PFSK-1 (cell line): ENCODE data around the gene CCDC17.

Source experiments
- FOXP2 ChIP-seq: optimal IDR thresholded peaks from 2 replicates; pipeline ENCODE3; 2011; ENCODE audit warnings: borderline replicate concordance, control low read depth, inconsistent platforms; ENCODE audit not compliant: insufficient read depth; ENCODE audit errors: extremely low read length, extremely low read depth
- POLR2AphosphoS5 ChIP-seq: IDR thresholded peaks from 2 replicates; pipeline ENCODE4 v1.6.1; 2012; ENCODE audit warnings: low read depth, mild to moderate bottlenecking, control low read depth, low read length, moderate library complexity
- REST ChIP-seq, 2 experiments: IDR thresholded peaks; 2 replicates each; pipeline versions ENCODE4 v1.6.1 to v1.8.0; 2011 to 2012; ENCODE audit warnings: low read depth in 2 of 2, low read length in 2 of 2, control low read depth in 1 of 2, inconsistent platforms in 1 of 2, mild to moderate bottlenecking in 1 of 2, moderate library complexity in 1 of 2; ENCODE audit not compliant: insufficient read depth in 1 of 2
- SIN3A ChIP-seq: IDR thresholded peaks from 2 replicates; pipeline ENCODE4 v1.6.1; 2012; ENCODE audit warnings: mild to moderate bottlenecking, low read length, moderate library complexity, borderline replicate concordance; ENCODE audit not compliant: insufficient read depth
- TAF1 ChIP-seq: IDR thresholded peaks from 2 replicates; pipeline ENCODE4 v1.6.1; 2012; ENCODE audit warnings: low read length, control low read depth, borderline replicate concordance; ENCODE audit not compliant: insufficient read depth

The CCDC17 gene

GRCh38 chr1:45666836-45667235 is 43.0 kb upstream of the CCDC17 start:
- TF ChIP-seq POLR2AphosphoS5 (no peak), TAF1 (no peak), FOXP2 (no peak), SIN3A (no peak), REST (IDR thresholded peaks at IDR 0.05; ENCODE audit: insufficient read depth in 1 of 2, low read depth in 2 of 2, low read length in 2 of 2) (no peak)

DNA sequence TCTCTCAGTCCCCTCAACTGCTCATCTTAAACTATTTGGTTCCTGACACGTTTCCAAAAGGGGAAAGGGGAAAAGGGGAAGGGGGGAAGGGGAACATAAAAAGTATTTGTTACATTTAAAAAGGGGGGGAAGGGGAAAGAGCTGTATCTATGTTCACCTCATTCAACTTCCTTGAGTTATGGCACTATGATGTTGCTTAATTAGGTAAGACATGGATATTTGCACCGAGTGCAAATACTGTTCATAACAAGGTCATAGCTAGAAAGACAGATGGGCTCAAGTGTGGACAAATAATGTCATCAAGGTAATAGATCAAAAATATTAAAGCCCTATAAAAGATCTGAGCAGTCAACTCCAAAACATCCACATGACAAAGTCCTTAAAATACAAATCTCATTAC is 36.5 kb upstream of the CCDC17 start:
- TF ChIP-seq FOXP2 (no peak), SIN3A (no peak), REST (IDR thresholded peaks at IDR 0.05; ENCODE audit: insufficient read depth in 1 of 2, low read depth in 2 of 2, low read length in 2 of 2) (no peak), POLR2AphosphoS5 (no peak)

DNA sequence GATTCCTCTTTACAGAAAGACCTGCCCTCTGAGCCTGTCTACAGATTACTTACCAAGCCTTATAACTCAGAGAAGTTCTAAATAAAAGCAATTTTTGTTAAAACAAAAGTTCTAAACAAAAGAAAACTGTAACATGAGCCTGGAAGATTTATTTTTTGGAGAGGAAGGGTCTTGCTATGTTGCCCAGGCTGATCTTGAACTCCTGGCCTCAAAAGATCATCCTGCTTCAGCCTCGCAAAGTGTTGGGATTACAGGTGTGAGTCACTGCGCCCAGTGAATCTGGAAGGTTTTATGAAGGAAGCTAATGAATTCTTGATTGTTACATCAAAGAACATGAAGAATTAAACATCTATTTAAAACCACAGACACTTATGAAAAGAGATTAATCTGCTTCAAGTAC is 35.4 kb upstream of the CCDC17 start:
- TF ChIP-seq POLR2AphosphoS5, result no peak
- TF ChIP-seq TAF1, result no peak
- TF ChIP-seq REST (IDR thresholded peaks at IDR 0.05; ENCODE audit: insufficient read depth in 1 of 2, low read depth in 2 of 2, low read length in 2 of 2), result no peak

GRCh38 chr1:45658171-45658570 is 34.3 kb upstream of the CCDC17 start:
- no peak for TF ChIP-seq SIN3A
- TF ChIP-seq REST (IDR thresholded peaks at IDR 0.05; ENCODE audit: insufficient read depth in 1 of 2, low read depth in 2 of 2, low read length in 2 of 2), result no peak
- no peak for TF ChIP-seq TAF1
- TF ChIP-seq FOXP2, result no peak
- TF ChIP-seq POLR2AphosphoS5, result no peak

DNA sequence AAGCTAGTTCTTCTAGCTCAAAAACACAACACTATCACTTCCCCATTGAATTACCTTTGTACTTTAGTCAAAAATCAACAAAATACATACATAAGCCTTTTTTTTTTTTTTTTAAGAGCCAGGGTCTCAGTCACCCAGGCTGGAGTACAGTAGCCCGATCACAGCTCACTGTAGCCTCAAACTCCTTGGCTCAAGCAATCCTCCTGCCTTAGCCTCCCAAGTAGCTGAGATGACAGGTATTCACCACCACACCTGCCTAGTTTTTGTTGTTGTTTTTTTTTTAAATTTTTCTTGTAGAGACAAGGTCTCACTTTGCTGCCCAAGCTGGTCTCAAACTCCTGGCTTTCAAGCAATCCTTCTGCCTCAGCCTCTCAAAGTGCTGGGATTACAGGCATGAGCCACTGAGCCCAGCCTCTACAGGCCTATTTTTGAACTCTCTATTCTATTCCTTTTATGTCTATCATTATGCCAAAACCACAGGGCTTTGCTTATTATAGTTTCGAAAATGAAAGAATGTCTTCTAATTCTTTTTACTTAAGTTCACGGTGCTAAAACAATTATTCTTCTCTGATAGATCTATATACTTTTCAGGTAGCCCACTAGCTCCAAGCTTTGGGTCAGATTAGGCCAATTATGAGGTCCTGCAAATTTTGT is 32.8 kb upstream of the CCDC17 start:
- TF ChIP-seq TAF1, result no peak
- TF ChIP-seq SIN3A, result no peak
- TF ChIP-seq POLR2AphosphoS5, result no peak
- no peak for TF ChIP-seq REST (IDR thresholded peaks at IDR 0.05; ENCODE audit: insufficient read depth in 1 of 2, low read depth in 2 of 2, low read length in 2 of 2)
- TF ChIP-seq FOXP2, result no peak
